ENCODE results near the gene COPB1. TPM values are rescaled to one million over a fixed set of nuclear protein-coding genes. Genes with fewer than 3 reads are reported as not detected.

COPB1 gene
- total and polyA plus RNA-seq, 4 donors: 32.1 to 140 (median 74.5) TPM

DNA sequence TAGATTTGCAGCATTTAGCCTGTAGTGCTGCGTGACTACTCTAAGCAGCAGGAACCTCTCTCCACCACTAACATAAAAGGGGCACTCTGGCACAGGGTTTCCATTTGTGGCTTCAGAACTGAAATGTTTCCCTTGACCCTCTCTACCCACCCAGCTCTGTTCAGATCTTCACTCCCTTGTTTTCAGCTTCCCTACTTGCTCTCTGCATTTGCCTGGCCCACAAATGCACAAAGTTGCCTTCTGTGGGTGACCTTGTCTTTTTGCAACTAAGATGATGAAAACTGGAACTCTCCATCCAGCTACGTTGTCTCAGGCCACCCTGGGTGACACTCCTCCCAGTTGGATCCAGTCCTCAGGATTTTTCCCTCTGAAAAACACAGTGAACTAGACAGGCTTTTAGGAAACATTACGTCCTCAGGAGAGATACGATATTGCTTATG lies 40.4 kb upstream of the COPB1 start:
- no peak for DNase-seq (ENCODE audit: low spot score)
- Histone ChIP-seq H3K27me3 (ENCODE audit: control insufficient read depth in 4 of 4, insufficient read depth in 4 of 4, low read length in 3 of 4) (no peaks in the 10 kb centered on the region), H3K4me3 (ENCODE audit: low read depth in 1 of 3, low read length in 3 of 3) (no peak overlapping the region), H3K9ac (ENCODE audit: low read depth in 1 of 2, low read length in 2 of 2) (peak overlapping the region; percentile 4 to 72), H3K9me3 (ENCODE audit: control insufficient read depth in 4 of 4, low read length in 3 of 4) (no peaks in the 10 kb centered on the region), H3K27ac (ENCODE audit: low read depth in 1 of 2, low read length in 2 of 2) (peak overlapping the region; percentile 85 to 87), H3K4me1 (ENCODE audit: control insufficient read depth in 4 of 4, insufficient read depth in 4 of 4, low read length in 3 of 4) (peaks cover 7 to 45% (median 27%) of the 10 kb centered on the region in 4 donors), H3K36me3 (ENCODE audit: control insufficient read depth in 4 of 4, insufficient read depth in 3 of 4, low read depth in 1 of 4, low read length in 3 of 4) (no peaks in the 10 kb centered on the region)
- TF ChIP-seq HNF4G (IDR thresholded peaks at IDR 0.05) (no peak), FOXA1 (IDR thresholded peaks at IDR 0.05) (peak; percentile 40), SP1 (IDR thresholded peaks at IDR 0.05) (peak; percentile 77), HNF4A (conservative IDR thresholded peaks at IDR 0.05) (peak; percentile 40 to 61), JUND (IDR thresholded peaks at IDR 0.05) (peak; percentile 40 to 50), NR2F2 (IDR thresholded peaks at IDR 0.05) (peak; percentile 38), TAF1 (conservative IDR thresholded peaks at IDR 0.05) (peak; percentile 77), GABPA (IDR thresholded peaks at IDR 0.05 in 1 of 2, conservative IDR thresholded peaks at IDR 0.05 in 1 of 2) (no peak), RAD21 (IDR thresholded peaks at IDR 0.05) (peak; percentile 47 to 65), FOXA2 (IDR thresholded peaks at IDR 0.05) (no peak), RXRA (IDR thresholded peaks at IDR 0.05) (peak; percentile 73 to 88), EGR1 (IDR thresholded peaks at IDR 0.05; ENCODE audit: low read depth in 2 of 2) (peak in 1 of 2 donors; percentile 49)
- TF ChIP-seq, protein P1, sequence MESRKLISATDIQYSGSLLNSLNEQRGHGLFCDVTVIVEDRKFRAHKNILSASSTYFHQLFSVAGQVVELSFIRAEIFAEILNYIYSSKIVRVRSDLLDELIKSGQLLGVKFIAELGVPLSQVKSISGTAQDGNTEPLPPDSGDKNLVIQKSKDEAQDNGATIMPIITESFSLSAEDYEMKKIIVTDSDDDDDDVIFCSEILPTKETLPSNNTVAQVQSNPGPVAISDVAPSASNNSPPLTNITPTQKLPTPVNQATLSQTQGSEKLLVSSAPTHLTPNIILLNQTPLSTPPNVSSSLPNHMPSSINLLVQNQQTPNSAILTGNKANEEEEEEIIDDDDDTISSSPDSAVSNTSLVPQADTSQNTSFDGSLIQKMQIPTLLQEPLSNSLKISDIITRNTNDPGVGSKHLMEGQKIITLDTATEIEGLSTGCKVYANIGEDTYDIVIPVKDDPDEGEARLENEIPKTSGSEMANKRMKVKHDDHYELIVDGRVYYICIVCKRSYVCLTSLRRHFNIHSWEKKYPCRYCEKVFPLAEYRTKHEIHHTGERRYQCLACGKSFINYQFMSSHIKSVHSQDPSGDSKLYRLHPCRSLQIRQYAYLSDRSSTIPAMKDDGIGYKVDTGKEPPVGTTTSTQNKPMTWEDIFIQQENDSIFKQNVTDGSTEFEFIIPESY (IDR thresholded peaks at IDR 0.05): no peak
- TF ChIP-seq, protein P2, sequence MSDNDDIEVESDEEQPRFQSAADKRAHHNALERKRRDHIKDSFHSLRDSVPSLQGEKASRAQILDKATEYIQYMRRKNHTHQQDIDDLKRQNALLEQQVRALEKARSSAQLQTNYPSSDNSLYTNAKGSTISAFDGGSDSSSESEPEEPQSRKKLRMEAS (IDR thresholded peaks at IDR 0.05): peak; percentile 30
- TF ChIP-seq, protein P3, sequence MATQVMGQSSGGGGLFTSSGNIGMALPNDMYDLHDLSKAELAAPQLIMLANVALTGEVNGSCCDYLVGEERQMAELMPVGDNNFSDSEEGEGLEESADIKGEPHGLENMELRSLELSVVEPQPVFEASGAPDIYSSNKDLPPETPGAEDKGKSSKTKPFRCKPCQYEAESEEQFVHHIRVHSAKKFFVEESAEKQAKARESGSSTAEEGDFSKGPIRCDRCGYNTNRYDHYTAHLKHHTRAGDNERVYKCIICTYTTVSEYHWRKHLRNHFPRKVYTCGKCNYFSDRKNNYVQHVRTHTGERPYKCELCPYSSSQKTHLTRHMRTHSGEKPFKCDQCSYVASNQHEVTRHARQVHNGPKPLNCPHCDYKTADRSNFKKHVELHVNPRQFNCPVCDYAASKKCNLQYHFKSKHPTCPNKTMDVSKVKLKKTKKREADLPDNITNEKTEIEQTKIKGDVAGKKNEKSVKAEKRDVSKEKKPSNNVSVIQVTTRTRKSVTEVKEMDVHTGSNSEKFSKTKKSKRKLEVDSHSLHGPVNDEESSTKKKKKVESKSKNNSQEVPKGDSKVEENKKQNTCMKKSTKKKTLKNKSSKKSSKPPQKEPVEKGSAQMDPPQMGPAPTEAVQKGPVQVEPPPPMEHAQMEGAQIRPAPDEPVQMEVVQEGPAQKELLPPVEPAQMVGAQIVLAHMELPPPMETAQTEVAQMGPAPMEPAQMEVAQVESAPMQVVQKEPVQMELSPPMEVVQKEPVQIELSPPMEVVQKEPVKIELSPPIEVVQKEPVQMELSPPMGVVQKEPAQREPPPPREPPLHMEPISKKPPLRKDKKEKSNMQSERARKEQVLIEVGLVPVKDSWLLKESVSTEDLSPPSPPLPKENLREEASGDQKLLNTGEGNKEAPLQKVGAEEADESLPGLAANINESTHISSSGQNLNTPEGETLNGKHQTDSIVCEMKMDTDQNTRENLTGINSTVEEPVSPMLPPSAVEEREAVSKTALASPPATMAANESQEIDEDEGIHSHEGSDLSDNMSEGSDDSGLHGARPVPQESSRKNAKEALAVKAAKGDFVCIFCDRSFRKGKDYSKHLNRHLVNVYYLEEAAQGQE (IDR thresholded peaks at IDR 0.05): peak; percentile 74
- TF ChIP-seq, protein P4, sequence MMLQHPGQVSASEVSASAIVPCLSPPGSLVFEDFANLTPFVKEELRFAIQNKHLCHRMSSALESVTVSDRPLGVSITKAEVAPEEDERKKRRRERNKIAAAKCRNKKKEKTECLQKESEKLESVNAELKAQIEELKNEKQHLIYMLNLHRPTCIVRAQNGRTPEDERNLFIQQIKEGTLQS (IDR thresholded peaks at IDR 0.05): peak; percentile 57
- TF ChIP-seq, protein P5, sequence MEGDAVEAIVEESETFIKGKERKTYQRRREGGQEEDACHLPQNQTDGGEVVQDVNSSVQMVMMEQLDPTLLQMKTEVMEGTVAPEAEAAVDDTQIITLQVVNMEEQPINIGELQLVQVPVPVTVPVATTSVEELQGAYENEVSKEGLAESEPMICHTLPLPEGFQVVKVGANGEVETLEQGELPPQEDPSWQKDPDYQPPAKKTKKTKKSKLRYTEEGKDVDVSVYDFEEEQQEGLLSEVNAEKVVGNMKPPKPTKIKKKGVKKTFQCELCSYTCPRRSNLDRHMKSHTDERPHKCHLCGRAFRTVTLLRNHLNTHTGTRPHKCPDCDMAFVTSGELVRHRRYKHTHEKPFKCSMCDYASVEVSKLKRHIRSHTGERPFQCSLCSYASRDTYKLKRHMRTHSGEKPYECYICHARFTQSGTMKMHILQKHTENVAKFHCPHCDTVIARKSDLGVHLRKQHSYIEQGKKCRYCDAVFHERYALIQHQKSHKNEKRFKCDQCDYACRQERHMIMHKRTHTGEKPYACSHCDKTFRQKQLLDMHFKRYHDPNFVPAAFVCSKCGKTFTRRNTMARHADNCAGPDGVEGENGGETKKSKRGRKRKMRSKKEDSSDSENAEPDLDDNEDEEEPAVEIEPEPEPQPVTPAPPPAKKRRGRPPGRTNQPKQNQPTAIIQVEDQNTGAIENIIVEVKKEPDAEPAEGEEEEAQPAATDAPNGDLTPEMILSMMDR (IDR thresholded peaks at IDR 0.05; ENCODE audit: low read depth, low read length, missing input control): no peak
- WGBS: 32% methylated on average over 4 of the region's 4 CpGs
